ENCODE data around the gene LDAF1.
"Not testable (repeated sequence)": the region's sequence is repeated elsewhere in the genome, so short reads cannot be mapped to it uniquely, and the experiment has no call there.

LDAF1 gene

DNA sequence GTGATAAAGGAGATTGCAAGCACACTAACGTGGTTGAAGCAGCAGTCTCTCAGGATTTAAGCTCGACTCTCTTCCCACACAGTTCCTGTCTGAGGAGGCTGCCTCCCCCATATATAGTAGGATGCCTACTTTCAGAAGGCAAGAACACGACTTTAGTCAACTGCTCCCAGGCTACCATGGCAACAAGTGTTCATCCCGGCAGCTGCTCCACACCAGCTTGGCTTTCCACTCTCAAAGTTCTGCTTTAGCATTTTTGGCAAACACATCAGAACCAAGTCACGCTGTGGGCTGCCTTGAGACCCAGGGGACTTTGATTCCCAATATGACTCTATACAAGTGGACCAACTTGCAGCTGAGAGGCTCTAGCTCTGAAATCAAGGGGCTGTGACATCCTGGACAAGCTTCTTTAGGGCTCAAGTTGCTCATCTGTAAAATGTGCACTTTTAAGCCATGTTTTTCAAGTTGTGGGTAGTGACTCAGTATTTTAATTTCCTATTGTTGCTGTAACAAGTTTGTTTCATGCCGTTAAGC, 36.4 kb downstream of the LDAF1 start:
- H3K36me3 Mint-ChIP-seq, result no peaks in the 10 kb centered on the region
- ATAC-seq (replicated peaks) (peak; percentile 94 to 96), DNase-seq (peak; percentile 52)
- H3K9me3 Mint-ChIP-seq, result peaks cover 0 to 2% of the 10 kb centered on the region in 2 donors
- peak overlapping the region; percentile 37 to 53 for H3K4me3 Mint-ChIP-seq
- peaks cover 4 to 12% of the 10 kb centered on the region in 2 donors for H3K27me3 Mint-ChIP-seq
- H3K4me1 Mint-ChIP-seq, result peaks cover 13 to 26% of the 10 kb centered on the region in 2 donors
- peak overlapping the region; percentile 60 for H3K27ac Mint-ChIP-seq

GRCh38 chr16:21195330-21195729, 36.9 kb downstream of the LDAF1 start:
- peaks cover 13 to 26% of the 10 kb centered on the region in 2 donors for H3K4me1 Mint-ChIP-seq
- not testable (repeated sequence) for H3K9me3 Mint-ChIP-seq; H3K4me3 Mint-ChIP-seq; ATAC-seq (replicated peaks); DNase-seq; H3K27ac Mint-ChIP-seq; H3K36me3 Mint-ChIP-seq
- H3K27me3 Mint-ChIP-seq, result peaks cover 6 to 15% of the 10 kb centered on the region in 2 donors

DNA sequence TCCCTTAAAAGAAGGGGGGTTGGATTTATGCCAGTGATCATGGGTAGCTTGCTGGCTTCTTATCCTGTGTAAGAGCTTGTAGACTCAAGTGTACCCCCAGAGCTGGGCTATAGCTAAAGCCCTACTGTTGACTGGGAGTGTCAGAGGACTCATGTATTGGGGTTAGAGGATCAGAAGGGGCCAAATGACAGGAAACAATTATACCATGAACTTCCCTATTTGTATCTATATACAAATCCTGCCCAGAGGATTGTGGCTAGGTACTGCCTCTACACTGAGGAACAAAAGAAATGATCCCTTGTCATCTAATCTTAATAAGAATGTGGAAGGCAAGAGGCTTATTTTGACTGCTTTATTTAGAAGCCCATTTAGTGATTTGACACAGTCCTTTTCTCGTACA, 38.6 kb downstream of the LDAF1 start:
- DNase-seq (no peak), ATAC-seq (replicated peaks) (no peak)
- Mint-ChIP-seq H3K27ac (no peak overlapping the region), H3K4me3 (no peak overlapping the region), H3K9me3 (no peaks in the 10 kb centered on the region), H3K27me3 (peaks cover 17 to 33% of the 10 kb centered on the region in 2 donors), H3K4me1 (peaks cover 13 to 26% of the 10 kb centered on the region in 2 donors), H3K36me3 (no peaks in the 10 kb centered on the region)

- DNase-seq, result no peak
- Mint-ChIP-seq H3K4me1 (peaks cover 13 to 26% of the 10 kb centered on the region in 2 donors), H3K9me3 (no peaks in the 10 kb centered on the region)
Observed at GRCh38 chr16:21197621-21198020, 39.1 kb downstream of the LDAF1 start.

GRCh38 chr16:21199607-21200218, 41.2 kb downstream of the LDAF1 start:
- H3K4me1 Mint-ChIP-seq, result peaks cover 8 to 20% of the 10 kb centered on the region in 2 donors

More at GRCh38 chr16:21197621-21198020, 39.1 kb downstream of the LDAF1 start:
- Mint-ChIP-seq H3K4me3 (no peak overlapping the region), H3K27me3 (peaks cover 17 to 38% of the 10 kb centered on the region in 2 donors), H3K27ac (no peak overlapping the region), H3K36me3 (no peaks in the 10 kb centered on the region)
- no peak for ATAC-seq (replicated peaks)

GRCh38 chr16:21203155-21203797, 44.8 kb downstream of the LDAF1 start:
- ATAC-seq (replicated peaks) (no peak), DNase-seq (no peak)
- Mint-ChIP-seq H3K9me3 (no peaks in the 10 kb centered on the region), H3K4me3 (no peak overlapping the region), H3K27me3 (peaks cover 21 to 38% of the 10 kb centered on the region in 2 donors), H3K36me3 (no peaks in the 10 kb centered on the region), H3K27ac (no peak overlapping the region), H3K4me1 (no peaks in the 10 kb centered on the region)

More at GRCh38 chr16:21199607-21200218, 41.2 kb downstream of the LDAF1 start:
- H3K36me3 Mint-ChIP-seq, result no peaks in the 10 kb centered on the region
- H3K27me3 Mint-ChIP-seq, result peaks cover 17 to 38% of the 10 kb centered on the region in 2 donors
- no peak overlapping the region for H3K27ac Mint-ChIP-seq
- ATAC-seq (replicated peaks), result no peak
- H3K9me3 Mint-ChIP-seq, result no peaks in the 10 kb centered on the region
- no peak overlapping the region for H3K4me3 Mint-ChIP-seq
- DNase-seq, result no peak

- H3K4me3 Mint-ChIP-seq, result no peak overlapping the region
- ATAC-seq (replicated peaks), result no peak
- H3K9me3 Mint-ChIP-seq, result no peaks in the 10 kb centered on the region
- H3K27ac Mint-ChIP-seq, result no peak overlapping the region
- H3K36me3 Mint-ChIP-seq, result no peaks in the 10 kb centered on the region
- no peak for DNase-seq
- peaks cover 19 to 43% of the 10 kb centered on the region in 2 donors for H3K27me3 Mint-ChIP-seq
- no peaks in the 10 kb centered on the region for H3K4me1 Mint-ChIP-seq
Observed at GRCh38 chr16:21205303-21205702, 46.8 kb downstream of the LDAF1 start.

GRCh38 chr16:21206550-21206949, 48.1 kb downstream of the LDAF1 start:
- Mint-ChIP-seq H3K27me3 (peaks cover 18 to 41% of the 10 kb centered on the region in 2 donors), H3K27ac (no peak overlapping the region), H3K36me3 (no peaks in the 10 kb centered on the region), H3K9me3 (no peaks in the 10 kb centered on the region), H3K4me1 (no peaks in the 10 kb centered on the region), H3K4me3 (no peak overlapping the region)
- DNase-seq, result no peak
- ATAC-seq (replicated peaks), result no peak

DNA sequence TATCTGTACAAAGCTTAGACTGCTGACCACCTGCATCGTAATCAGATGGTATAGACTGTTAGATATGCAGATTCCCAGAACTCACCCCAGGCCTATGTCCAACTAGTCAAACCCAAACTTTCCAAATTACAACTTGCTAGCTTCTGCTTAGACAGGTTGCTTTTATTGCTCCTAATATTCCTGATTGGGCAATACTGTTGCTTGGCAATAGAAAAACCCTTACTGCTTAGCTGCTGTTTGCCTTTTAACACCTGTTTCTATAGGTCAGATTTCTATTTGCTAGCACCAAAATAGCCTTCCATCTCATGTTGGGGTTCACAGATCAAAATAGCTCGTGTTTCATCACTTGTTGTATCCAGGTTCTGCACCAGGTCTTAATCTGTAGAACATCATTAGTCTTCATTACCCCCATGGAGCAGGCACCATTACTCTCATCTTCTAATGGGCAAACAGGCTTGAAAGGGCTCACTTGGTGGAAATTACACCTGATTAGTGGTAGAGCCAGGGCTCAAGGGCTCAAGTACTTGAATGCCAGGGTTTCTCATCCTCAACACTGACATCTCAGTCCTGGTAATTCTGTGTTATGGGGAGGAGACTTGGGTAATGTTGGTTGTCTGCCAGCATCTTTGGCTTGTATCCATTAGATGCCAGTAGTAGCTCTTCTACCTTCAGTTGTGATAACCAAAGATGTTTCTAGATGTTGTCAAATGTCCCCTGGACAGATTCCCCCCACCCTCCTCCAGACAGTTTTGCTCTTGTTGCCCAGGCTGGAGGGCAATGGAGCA, 50.2 kb downstream of the LDAF1 start:
- H3K27ac Mint-ChIP-seq, result no peak overlapping the region
- no peaks in the 10 kb centered on the region for H3K4me1 Mint-ChIP-seq
- H3K27me3 Mint-ChIP-seq, result peaks cover 22 to 36% of the 10 kb centered on the region in 2 donors
- no peaks in the 10 kb centered on the region for H3K9me3 Mint-ChIP-seq
- H3K4me3 Mint-ChIP-seq, result no peak overlapping the region
- H3K36me3 Mint-ChIP-seq, result no peaks in the 10 kb centered on the region
- no peak for ATAC-seq (replicated peaks)
- no peak for DNase-seq

DNA sequence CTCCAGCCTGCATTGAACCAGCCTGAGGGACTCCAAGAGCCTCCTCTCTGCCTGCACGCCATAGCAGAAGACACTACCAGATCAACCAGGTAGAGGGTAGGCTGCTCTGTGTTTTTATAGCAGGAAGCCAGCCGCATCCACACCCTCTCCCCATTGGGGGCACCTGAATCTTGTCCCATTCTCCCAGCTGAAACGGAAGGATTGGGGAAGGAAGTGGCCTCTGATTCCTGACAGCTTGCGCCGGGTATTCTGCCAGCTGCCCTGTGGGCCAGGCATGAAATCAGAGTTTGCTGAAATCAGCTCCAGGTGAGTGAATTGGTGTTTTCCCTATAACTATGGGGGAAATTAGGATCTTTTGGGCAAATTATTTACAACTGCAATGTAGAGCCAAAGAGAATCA, 53.0 kb downstream of the LDAF1 start, which contains the start of gene ZP2:
Gene ZP2 (minus strand): TSS at position 89 of the 400 bp plus-strand sequence. CDS start 27 bp downstream, at position 62.
- H3K36me3 Mint-ChIP-seq, result no peaks in the 10 kb centered on the region
- ATAC-seq (replicated peaks), result no peak
- no peak within 1 kb of the TSS for H3K27ac Mint-ChIP-seq
- DNase-seq, result no peak
- H3K9me3 Mint-ChIP-seq, result no peaks in the 10 kb centered on the region
- no peaks in the 10 kb centered on the region for H3K4me1 Mint-ChIP-seq
- H3K27me3 Mint-ChIP-seq, result peaks cover 27 to 48% of the 10 kb centered on the region in 2 donors
- H3K4me3 Mint-ChIP-seq, result no peak within 1 kb of the TSS

DNA sequence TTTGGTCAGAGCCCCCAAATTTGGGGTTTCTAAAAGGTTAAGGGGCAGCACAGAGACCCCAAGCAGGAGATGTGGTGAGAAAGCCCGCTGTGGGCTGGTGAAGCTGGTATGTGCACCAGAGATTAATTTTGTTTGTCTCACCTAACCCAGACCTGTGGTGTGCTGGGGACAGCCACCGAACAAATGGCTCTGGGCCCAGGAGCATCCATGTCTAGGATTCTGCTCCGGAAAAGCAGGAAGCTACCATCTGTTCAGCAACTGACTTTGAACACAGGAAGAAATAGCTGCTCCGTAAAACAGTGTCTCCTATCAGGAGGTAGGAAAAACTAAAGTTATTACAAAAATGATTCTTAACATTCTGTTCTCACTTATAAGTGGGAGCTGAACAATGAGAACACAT, 55.6 kb downstream of the LDAF1 start:
- H3K4me1 Mint-ChIP-seq, result no peaks in the 10 kb centered on the region
- H3K9me3 Mint-ChIP-seq, result no peaks in the 10 kb centered on the region
- no peaks in the 10 kb centered on the region for H3K36me3 Mint-ChIP-seq
- ATAC-seq (replicated peaks), result no peak
- no peak overlapping the region for H3K4me3 Mint-ChIP-seq
- peaks cover 25 to 52% of the 10 kb centered on the region in 2 donors for H3K27me3 Mint-ChIP-seq
- no peak for DNase-seq
- H3K27ac Mint-ChIP-seq, result no peak overlapping the region

- ATAC-seq (replicated peaks) (no peak), DNase-seq (no peak)
- no peak overlapping the region for H3K4me3 Mint-ChIP-seq
- H3K27me3 Mint-ChIP-seq, result peaks cover 27 to 51% of the 10 kb centered on the region in 2 donors
- H3K9me3 Mint-ChIP-seq, result no peaks in the 10 kb centered on the region
- H3K4me1 Mint-ChIP-seq, result no peaks in the 10 kb centered on the region
- no peak overlapping the region for H3K27ac Mint-ChIP-seq
- H3K36me3 Mint-ChIP-seq, result no peaks in the 10 kb centered on the region
Observed at GRCh38 chr16:21217121-21217520, 58.6 kb downstream of the LDAF1 start.

DNA sequence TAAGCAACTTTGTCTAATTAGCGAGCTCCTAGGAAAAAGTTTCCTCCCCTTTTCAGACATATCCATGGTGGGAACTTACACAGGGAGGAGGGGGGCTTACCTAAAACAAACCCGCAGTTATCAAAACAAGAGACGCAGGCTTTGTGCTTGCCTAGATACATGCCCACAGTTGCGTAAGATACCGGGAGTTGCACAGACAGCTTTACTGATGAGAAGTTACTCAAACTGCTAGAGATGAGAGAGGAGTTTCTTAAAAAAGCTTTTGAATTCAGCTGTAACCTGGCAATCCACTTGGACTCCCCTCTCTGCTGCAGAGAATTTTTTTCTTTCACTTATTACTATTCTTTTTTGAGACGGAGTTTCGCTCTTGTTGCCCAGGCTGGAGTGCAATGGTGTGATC, 59.7 kb downstream of the LDAF1 start:
- Mint-ChIP-seq H3K27ac (no peak overlapping the region), H3K4me1 (peaks cover 0 to 5% of the 10 kb centered on the region in 2 donors), H3K27me3 (peaks cover 31 to 56% of the 10 kb centered on the region in 2 donors), H3K4me3 (no peak overlapping the region), H3K36me3 (no peaks in the 10 kb centered on the region), H3K9me3 (no peaks in the 10 kb centered on the region)
- ATAC-seq (replicated peaks), result no peak
- DNase-seq, result no peak

- Mint-ChIP-seq H3K4me1 (peaks cover 0 to 5% of the 10 kb centered on the region in 2 donors), H3K27ac (no peak overlapping the region), H3K4me3 (no peak overlapping the region), H3K27me3 (peaks cover 30 to 57% of the 10 kb centered on the region in 2 donors), H3K9me3 (no peaks in the 10 kb centered on the region), H3K36me3 (no peaks in the 10 kb centered on the region)
- ATAC-seq (replicated peaks), result no peak
- DNase-seq, result no peak
Observed at GRCh38 chr16:21219551-21219950, 61.1 kb downstream of the LDAF1 start.

Data from stimulated activated naive B cell treated with anti-CD40 and anti-IgM and Interleukin-4, amounts not matched to agents 10 μg/mL and 1 μg/mL and 100 μg/mL, for 72 hours (primary cell).